NCI-H187 (cell line): Measurements from ENCODE around the gene STIM1.
"Not testable (repeated sequence)": the region's sequence is repeated elsewhere in the genome, so short reads cannot be mapped to it uniquely, and the experiment has no call there.

Experiments
- DNase-seq, 2 experiments: peaks; one replicate each; lab custom pipeline; 2025; lab: John Stamatoyannopoulos, UW

Gene STIM1

GRCh38 chr11:3854977-3855807 is at the start of gene STIM1:
Gene STIM1, plus strand, starts transcription at chr11:3855664. Its CDS starts 607 bp downstream, at chr11:3856271.
- peak; percentile 89 to 90 for DNase-seq

- peak; percentile 51 to 70 for DNase-seq
These were observed 47.3 kb upstream of the STIM1 start, which contains the start of gene PGAP2 for GRCh38 chr11:3807909-3808860. Gene PGAP2, plus strand, starts transcription at chr11:3808560. Its CDS starts 2,700 bp downstream, at chr11:3811260.

- DNase-seq = peak in 1 of 2 experiments; percentile 22
These were observed 46.4 kb upstream of the STIM1 start for GRCh38 chr11:3808861-3809623.

GRCh38 chr11:3809624-3809928 is 45.9 kb upstream of the STIM1 start:
- DNase-seq = no peak

- no peak for DNase-seq
These were observed 45.0 kb upstream of the STIM1 start for GRCh38 chr11:3810446-3810845.

- no peak for DNase-seq
These were observed 44.5 kb upstream of the STIM1 start for GRCh38 chr11:3810951-3811350.

- DNase-seq = not testable (repeated sequence)
These were observed 40.6 kb upstream of the STIM1 start for GRCh38 chr11:3814832-3815231.

- no peak for DNase-seq
These were observed 39.6 kb upstream of the STIM1 start for GRCh38 chr11:3815845-3816244.

- no peak for DNase-seq
These were observed 38.8 kb upstream of the STIM1 start for GRCh38 chr11:3816673-3817072.

- no peak for DNase-seq
These were observed 38.2 kb upstream of the STIM1 start for GRCh38 chr11:3817181-3817800.

- no peak for DNase-seq
These were observed 34.5 kb upstream of the STIM1 start for GRCh38 chr11:3820971-3821370.

- no peak for DNase-seq
These were observed 33.2 kb upstream of the STIM1 start for GRCh38 chr11:3822312-3822711.

GRCh38 chr11:3823303-3823702 is 32.2 kb upstream of the STIM1 start:
- no peak for DNase-seq

GRCh38 chr11:3823762-3824506 is 31.5 kb upstream of the STIM1 start:
- DNase-seq = no peak

- no peak for DNase-seq
These were observed 30.6 kb upstream of the STIM1 start for GRCh38 chr11:3824714-3825472.

GRCh38 chr11:3825473-3826154 is 29.9 kb upstream of the STIM1 start:
- no peak for DNase-seq

GRCh38 chr11:3826721-3827120 is 28.7 kb upstream of the STIM1 start:
- DNase-seq = no peak

- no peak for DNase-seq
These were observed 27.9 kb upstream of the STIM1 start for GRCh38 chr11:3827434-3828186.

GRCh38 chr11:3830088-3830487 is 25.4 kb upstream of the STIM1 start:
- no peak for DNase-seq
